Activated CD4-positive, alpha-beta T cell treated with anti-CD3 and anti-CD28 coated beads, Interleukin-2, amount 50 U/mL, for 16 hours (primary cell): ENCODE measurements around the gene GPS2.

Experiments used
- DNase-seq: peaks from one replicate; pipeline ENCODE4 v3.0.0-alpha.2; 2020

GPS2 gene

GRCh38 chr17:7292194-7292593 is 23.0 kb downstream of the GPS2 start:
- DNase-seq = no peak

GRCh38 chr17:7290685-7291084 is 24.5 kb downstream of the GPS2 start:
- no peak for DNase-seq

- DNase-seq = no peak
Measured at GRCh38 chr17:7290166-7290565, 25.0 kb downstream of the GPS2 start.

- no peak for DNase-seq
Measured at GRCh38 chr17:7289256-7290032, 25.7 kb downstream of the GPS2 start.

GRCh38 chr17:7285679-7286078 is 29.5 kb downstream of the GPS2 start:
- DNase-seq = no peak

GRCh38 chr17:7284911-7285310 is 30.2 kb downstream of the GPS2 start:
- no peak for DNase-seq

- DNase-seq = no peak
Measured at GRCh38 chr17:7283471-7284216, 31.5 kb downstream of the GPS2 start.

- DNase-seq = no peak
Measured at GRCh38 chr17:7282752-7283321, 32.3 kb downstream of the GPS2 start.

- DNase-seq = no peak
Measured at GRCh38 chr17:7281953-7282751, 33.0 kb downstream of the GPS2 start.

GRCh38 chr17:7281074-7281952 is 33.8 kb downstream of the GPS2 start, which contains the start of gene SLC2A4:
Gene SLC2A4, plus strand, starts transcription at chr17:7281718. Its CDS starts 217 bp downstream, at chr17:7281935.
- peak; percentile 90 for DNase-seq

GRCh38 chr17:7280519-7281073 is 34.6 kb downstream of the GPS2 start:
- peak; percentile 82 for DNase-seq

- no peak for DNase-seq
Measured at GRCh38 chr17:7279448-7279847, 35.7 kb downstream of the GPS2 start.

- DNase-seq = no peak
Measured at GRCh38 chr17:7266784-7267183, 48.4 kb downstream of the GPS2 start.

- DNase-seq = no peak
Measured at GRCh38 chr17:7263801-7264078, 51.4 kb downstream of the GPS2 start.

- no peak for DNase-seq
Measured at GRCh38 chr17:7262935-7263800, 52.0 kb downstream of the GPS2 start.
